Uterus (tissue), 4 donors: Measurements from ENCODE around the gene SEC61A1. TPM values are rescaled to one million over a fixed set of nuclear protein-coding genes. Genes with fewer than 3 reads are reported as not detected.

Experiments used
- DNase-seq, 2 donors: peaks; one replicate each; pipeline ENCODE4 v3.0.0-alpha.2; 2019 to 2020
- H3K27ac ChIP-seq, 2 donors: fragments of 200-600 bp; sonication (generic); 1 replicate in 1 of 2; 2 replicates in 1 of 2; pipeline ENCODE4 v1.5.1; 2016 to 2018
- H3K27me3 ChIP-seq, 2 donors: fragments of 200-600 bp; sonication (generic); one replicate each; pipeline ENCODE4 v1.5.1; 2018 to 2019; ENCODE audit warnings: control low read depth in 1 of 2
- H3K36me3 ChIP-seq, 2 donors: fragments of 200-600 bp; sonication (generic); one replicate each; pipeline ENCODE4 v1.5.1; 2019; ENCODE audit warnings: control low read depth in 1 of 2
- H3K4me1 ChIP-seq, 2 donors: fragments of 200-600 bp; sonication (generic); one replicate each; pipeline ENCODE4 v1.5.1; 2018 to 2019; ENCODE audit warnings: control low read depth in 1 of 2
- H3K4me3 ChIP-seq, 2 donors: fragments of 200-600 bp; sonication (generic); 1 replicate in 1 of 2; 2 replicates in 1 of 2; pipeline ENCODE4 v1.5.1; 2018 to 2019; ENCODE audit warnings: mild to moderate bottlenecking in 1 of 2
- H3K9me3 ChIP-seq, 2 donors: fragments of 200-600 bp; sonication (generic); one replicate each; pipeline ENCODE4 v1.5.1; 2019; ENCODE audit warnings: control low read depth in 1 of 2
- POLR2A ChIP-seq, 2 donors: fragments of 450-650 bp; IDR thresholded peaks; one replicate each; pipeline ENCODE4 v1.6.1; 2016; ENCODE audit warnings: antibody characterized with exemption in 2 of 2, mild to moderate bottlenecking in 1 of 2, moderate library complexity in 1 of 2
- intact Hi-C: fragments of 100-400 bp; cut with DNase I; formaldehyde crosslinking; loops from one replicate; pipeline ENCODE4 v1.15.1; 2023; ENCODE audit warnings: low total_unique reads
- total RNA-seq, 4 donors: library from RNA; depleted of rRNA in 3 of 4; stranded (reverse); fragments of >200 nt in 3 of 4; gene quantifications; one replicate each; pipeline versions ENCODE4 v1.1.0 to v1.2.4, GENCODE V29; 2014 to 2023
- TF ChIP-seq, protein P1 (sequence below), 4 experiments: fragments of 200-600 bp in 2 of 4; fragments of 450-650 bp in 2 of 4; sonication (generic) in 2 of 4; IDR thresholded peaks; one replicate each; pipeline ENCODE4 v1.5.1; 2016 to 2019; ENCODE audit warnings: antibody characterized with exemption in 4 of 4, mild to moderate bottlenecking in 2 of 4, moderate library complexity in 1 of 4
- donor health status: DM: yes; HTN: yes; CAD: no.

Gene SEC61A1
- total RNA-seq, 4 donors from 2014 or later = 55.9 to 197 (median 116) TPM

DNA sequence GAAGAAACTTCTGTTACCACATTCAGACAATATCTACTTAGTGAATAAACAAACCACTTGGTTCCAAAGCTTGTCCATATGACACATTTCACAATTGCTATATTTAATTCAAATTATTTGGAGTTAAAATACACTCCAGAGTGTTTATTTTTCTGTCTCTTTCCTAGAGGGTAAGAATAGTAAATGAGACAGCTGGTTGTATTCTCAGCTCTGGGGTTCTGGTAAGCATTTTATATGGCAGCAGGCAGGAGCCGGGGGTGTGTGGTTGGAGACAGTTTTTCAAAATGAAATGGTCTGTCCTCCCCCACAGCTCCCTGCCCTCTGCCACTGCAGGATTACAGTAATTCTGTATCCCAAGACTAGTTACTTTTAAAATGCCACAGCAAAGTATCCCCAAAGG lies 10.9 kb upstream of the SEC61A1 start:
- H3K4me1 ChIP-seq = no peaks in the 10 kb centered on the region
- DNase-seq = no peak
- H3K27ac ChIP-seq = no peak overlapping the region
- intact Hi-C loops = no loop called here
- H3K27me3 ChIP-seq = no peaks in the 10 kb centered on the region
- H3K4me3 ChIP-seq = no peak overlapping the region
- H3K9me3 ChIP-seq = no peaks in the 10 kb centered on the region
- H3K36me3 ChIP-seq = no peaks in the 10 kb centered on the region
- TF ChIP-seq, protein P1, sequence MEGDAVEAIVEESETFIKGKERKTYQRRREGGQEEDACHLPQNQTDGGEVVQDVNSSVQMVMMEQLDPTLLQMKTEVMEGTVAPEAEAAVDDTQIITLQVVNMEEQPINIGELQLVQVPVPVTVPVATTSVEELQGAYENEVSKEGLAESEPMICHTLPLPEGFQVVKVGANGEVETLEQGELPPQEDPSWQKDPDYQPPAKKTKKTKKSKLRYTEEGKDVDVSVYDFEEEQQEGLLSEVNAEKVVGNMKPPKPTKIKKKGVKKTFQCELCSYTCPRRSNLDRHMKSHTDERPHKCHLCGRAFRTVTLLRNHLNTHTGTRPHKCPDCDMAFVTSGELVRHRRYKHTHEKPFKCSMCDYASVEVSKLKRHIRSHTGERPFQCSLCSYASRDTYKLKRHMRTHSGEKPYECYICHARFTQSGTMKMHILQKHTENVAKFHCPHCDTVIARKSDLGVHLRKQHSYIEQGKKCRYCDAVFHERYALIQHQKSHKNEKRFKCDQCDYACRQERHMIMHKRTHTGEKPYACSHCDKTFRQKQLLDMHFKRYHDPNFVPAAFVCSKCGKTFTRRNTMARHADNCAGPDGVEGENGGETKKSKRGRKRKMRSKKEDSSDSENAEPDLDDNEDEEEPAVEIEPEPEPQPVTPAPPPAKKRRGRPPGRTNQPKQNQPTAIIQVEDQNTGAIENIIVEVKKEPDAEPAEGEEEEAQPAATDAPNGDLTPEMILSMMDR (IDR thresholded peaks at IDR 0.05) = no peak
- no peak for TF ChIP-seq POLR2A (IDR thresholded peaks at IDR 0.05)

GRCh38 chr3:128050597-128050996 lies 1.6 kb upstream of the SEC61A1 start:
- intact Hi-C loops = no loop called here
- Histone ChIP-seq H3K27me3 (no peaks in the 10 kb centered on the region), H3K4me1 (peaks cover 10 to 15% of the 10 kb centered on the region in 2 donors), H3K27ac (no peak overlapping the region), H3K9me3 (no peaks in the 10 kb centered on the region), H3K36me3 (no peaks in the 10 kb centered on the region), H3K4me3 (no peak overlapping the region)
- TF ChIP-seq POLR2A (IDR thresholded peaks at IDR 0.05) = no peak
- TF ChIP-seq, protein P1 (IDR thresholded peaks at IDR 0.05) = no peak
- peak; percentile 46 to 60 for DNase-seq

- Histone ChIP-seq H3K36me3 (no peaks in the 10 kb centered on the region), H3K9me3 (no peaks in the 10 kb centered on the region), H3K4me1 (peaks cover 10 to 15% of the 10 kb centered on the region in 2 donors), H3K4me3 (peak overlapping the region; percentile 83 to 91), H3K27ac (peak overlapping the region; percentile 81 to 91), H3K27me3 (no peaks in the 10 kb centered on the region)
- TF ChIP-seq, protein P1 (IDR thresholded peaks at IDR 0.05) = no peak
- TF ChIP-seq POLR2A (IDR thresholded peaks at IDR 0.05) = no peak
- intact Hi-C loops = no loop called here
- DNase-seq = no peak
Measured at GRCh38 chr3:128051459-128051836, 789 bp upstream of the SEC61A1 start.

GRCh38 chr3:128052595-128053351 lies 536 bp downstream of the SEC61A1 start:
- no peak for DNase-seq

DNA sequence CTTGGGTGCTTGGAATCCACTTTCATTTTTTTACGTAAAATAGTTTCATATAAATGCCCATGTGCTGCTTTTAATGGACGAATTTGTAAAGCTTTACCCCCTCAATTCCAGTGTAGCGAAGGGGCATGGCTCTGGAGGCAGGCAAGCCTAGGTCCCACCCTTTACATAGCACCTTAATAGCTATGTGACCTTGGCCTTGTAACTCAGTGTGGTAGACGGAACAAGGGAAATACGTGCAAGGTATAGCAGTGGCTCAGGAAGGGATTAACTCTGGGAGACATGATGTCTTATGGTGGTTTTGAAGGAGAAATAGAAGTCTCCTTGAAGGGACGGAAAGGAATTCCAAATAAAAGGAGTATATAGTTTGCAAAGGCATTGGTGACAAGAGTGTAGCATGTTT lies 1.4 kb downstream of the SEC61A1 start:
- TF ChIP-seq POLR2A (IDR thresholded peaks at IDR 0.05) = no peak
- TF ChIP-seq, protein P1 (IDR thresholded peaks at IDR 0.05) = no peak
- DNase-seq = no peak
- Histone ChIP-seq H3K27ac (peak overlapping the region in 1 of 2 donors; percentile 66), H3K27me3 (no peaks in the 10 kb centered on the region), H3K36me3 (no peaks in the 10 kb centered on the region), H3K4me3 (peak overlapping the region; percentile 67 to 83), H3K4me1 (peaks cover 10 to 15% of the 10 kb centered on the region in 2 donors), H3K9me3 (no peaks in the 10 kb centered on the region)
- intact Hi-C loops = no loop called here

More at GRCh38 chr3:128052595-128053351, 536 bp downstream of the SEC61A1 start:
- intact Hi-C loops = no loop called here
- TF ChIP-seq, protein P1 (IDR thresholded peaks at IDR 0.05) = no peak
- TF ChIP-seq POLR2A (IDR thresholded peaks at IDR 0.05) = no peak
- H3K4me3 ChIP-seq = peak overlapping the region; percentile 67 to 83
- H3K36me3 ChIP-seq = no peaks in the 10 kb centered on the region
- H3K9me3 ChIP-seq = no peaks in the 10 kb centered on the region
- no peaks in the 10 kb centered on the region for H3K27me3 ChIP-seq
- H3K27ac ChIP-seq = peak overlapping the region; percentile 66 to 90
- H3K4me1 ChIP-seq = peaks cover 10 to 15% of the 10 kb centered on the region in 2 donors
